WTC11 (cell line): Measurements from ENCODE around the gene ARHGEF10L. TPM values are rescaled to one million over a fixed set of nuclear protein-coding genes. Genes with fewer than 3 reads are reported as not detected.

ENCODE experiments used
- ATAC-seq: fragments of 200-7000 bp; cut with Tn5 transposase; 2 replicates; pipeline ENCODE4 v1.10.0; 2021; ENCODE audit warnings: mild to moderate bottlenecking, moderate library complexity
- CTCF ChIA-PET: fragments of 300-600 bp; sonication (Branson Sonifier 250); formaldehyde crosslinking; loops from one replicate; lab custom pipeline; 2021; ENCODE audit warnings: antibody characterized with exemption; lab: Charles Lee
- POLR2A ChIA-PET: fragments of 350-600 bp; sonication (Branson Sonifier 250); formaldehyde crosslinking; loops from one replicate; lab custom pipeline; 2021; ENCODE audit warnings: antibody characterized with exemption; lab: Charles Lee
- DNase-seq: peaks from one replicate; pipeline ENCODE4 v3.0.0; 2021; ENCODE audit warnings: low spot score
- H3K27ac Mint-ChIP-seq: 2 replicates; pipeline ENCODE4 v1.8.0; 2021; ENCODE audit warnings: mixed read lengths
- H3K27me3 Mint-ChIP-seq: 2 replicates; pipeline ENCODE4 v1.8.0; 2021; ENCODE audit warnings: low read depth, mild to moderate bottlenecking, moderate library complexity, mixed read lengths
- H3K36me3 Mint-ChIP-seq: 2 replicates; pipeline ENCODE4 v1.8.0; 2021; ENCODE audit warnings: mixed read lengths
- H3K4me1 Mint-ChIP-seq: 2 replicates; pipeline ENCODE4 v1.8.0; 2022; ENCODE audit warnings: mixed read lengths
- H3K4me3 Mint-ChIP-seq: 2 replicates; pipeline ENCODE4 v1.8.0; 2021; ENCODE audit warnings: mild to moderate bottlenecking, moderate library complexity, mixed read lengths
- H3K9me3 Mint-ChIP-seq: 2 replicates; pipeline ENCODE4 v1.8.0; 2021; ENCODE audit warnings: mixed read lengths
- AR ChIP-seq: fragments of 250-450 bp; sonication (Bioruptor Pico); IDR thresholded peaks from 2 replicates; pipeline ENCODE4 v1.9.0; 2021; ENCODE audit warnings: mild to moderate bottlenecking
- ATF2 ChIP-seq: sonication (generic); formaldehyde crosslinking; IDR thresholded peaks from 2 replicates; pipeline ENCODE4 v1.8.1; 2022; ENCODE audit warnings: low read depth, missing genetic modification reagents, borderline replicate concordance
- CDX4 ChIP-seq: fragments of 250-450 bp; sonication (Bioruptor Pico); IDR thresholded peaks from 2 replicates; pipeline ENCODE4 v1.9.0; 2021; ENCODE audit warnings: moderate library complexity, mild to moderate bottlenecking, inconsistent platforms, borderline replicate concordance
- ELF4 ChIP-seq: sonication (generic); formaldehyde crosslinking; IDR thresholded peaks from 2 replicates; pipeline ENCODE4 v1.8.1; 2022; ENCODE audit warnings: low read depth, mild to moderate bottlenecking, moderate library complexity, missing genetic modification reagents
- EMX1 ChIP-seq: fragments of 250-450 bp; sonication (Bioruptor Pico); IDR thresholded peaks from 2 replicates; pipeline ENCODE4 v1.8.0; 2021; ENCODE audit warnings: mild to moderate bottlenecking
- ESRRA ChIP-seq: sonication (generic); formaldehyde crosslinking; IDR thresholded peaks from 2 replicates; pipeline ENCODE4 v1.8.1; 2022; ENCODE audit warnings: mild to moderate bottlenecking, missing genetic modification reagents, borderline replicate concordance
- FOXP1 ChIP-seq: sonication (generic); formaldehyde crosslinking; IDR thresholded peaks from 2 replicates; pipeline ENCODE4 v1.8.0; 2022; ENCODE audit warnings: missing genetic modification reagents, mild to moderate bottlenecking, moderate library complexity, borderline replicate concordance
- IRF2 ChIP-seq: sonication (generic); formaldehyde crosslinking; IDR thresholded peaks from 2 replicates; pipeline ENCODE4 v1.8.0; 2022; ENCODE audit warnings: low read depth, missing genetic modification reagents, borderline replicate concordance
- MYBL2 ChIP-seq: sonication (generic); formaldehyde crosslinking; IDR thresholded peaks from 2 replicates; pipeline ENCODE4 v1.8.1; 2023; ENCODE audit warnings: mild to moderate bottlenecking, moderate library complexity, missing genetic modification reagents
- NR2C2 ChIP-seq: sonication (generic); formaldehyde crosslinking; IDR thresholded peaks from 2 replicates; pipeline ENCODE4 v1.8.0; 2022; ENCODE audit warnings: mild to moderate bottlenecking, missing genetic modification reagents
- PREB ChIP-seq: sonication (generic); formaldehyde crosslinking; IDR thresholded peaks from 2 replicates; pipeline ENCODE4 v1.8.1; 2022; ENCODE audit warnings: mild to moderate bottlenecking, missing genetic modification reagents, moderate library complexity, borderline replicate concordance
- RORB ChIP-seq: fragments of 250-450 bp; sonication (Bioruptor Pico); IDR thresholded peaks from 2 replicates; pipeline ENCODE4 v1.9.0; 2021; ENCODE audit warnings: mild to moderate bottlenecking
- TP53 ChIP-seq: sonication (generic); formaldehyde crosslinking; IDR thresholded peaks from 2 replicates; pipeline ENCODE4 v1.8.1; 2023; ENCODE audit warnings: mild to moderate bottlenecking, missing genetic modification reagents
- ZNF219 ChIP-seq: sonication (generic); formaldehyde crosslinking; IDR thresholded peaks from 2 replicates; pipeline ENCODE4 v1.8.0; 2023; ENCODE audit warnings: missing genetic modification reagents, mild to moderate bottlenecking, borderline replicate concordance
- ZNF263 ChIP-seq: sonication (generic); formaldehyde crosslinking; IDR thresholded peaks from 2 replicates; pipeline ENCODE4 v1.8.1; 2022; ENCODE audit warnings: low read depth, mild to moderate bottlenecking, moderate library complexity, missing genetic modification reagents
- ZNF423 ChIP-seq: fragments of 250-450 bp; sonication (Bioruptor Pico); IDR thresholded peaks from 2 replicates; pipeline ENCODE4 v2.1.2; 2022; ENCODE audit warnings: mild to moderate bottlenecking, moderate library complexity
- total RNA-seq: library from RNA; stranded (reverse); gene quantifications from 3 replicates; pipeline ENCODE4 v1.2.3, GENCODE V29; 2021
- TF ChIP-seq, protein P1 (sequence below): sonication (generic); formaldehyde crosslinking; IDR thresholded peaks from 2 replicates; pipeline ENCODE4 v1.8.1; 2023; ENCODE audit warnings: mild to moderate bottlenecking, missing genetic modification reagents, moderate library complexity
- TF ChIP-seq, protein P2 (sequence below): sonication (generic); formaldehyde crosslinking; IDR thresholded peaks from 2 replicates; pipeline ENCODE4 v1.8.1; 2022; ENCODE audit warnings: missing genetic modification reagents, borderline replicate concordance
- TF ChIP-seq, protein P3 (sequence below): sonication (generic); formaldehyde crosslinking; IDR thresholded peaks from 2 replicates; pipeline ENCODE4 v1.8.0; 2022; ENCODE audit warnings: mild to moderate bottlenecking, missing genetic modification reagents

The ARHGEF10L gene
- total RNA-seq, 1 experiment from 2014 or later = 34.4 TPM

DNA sequence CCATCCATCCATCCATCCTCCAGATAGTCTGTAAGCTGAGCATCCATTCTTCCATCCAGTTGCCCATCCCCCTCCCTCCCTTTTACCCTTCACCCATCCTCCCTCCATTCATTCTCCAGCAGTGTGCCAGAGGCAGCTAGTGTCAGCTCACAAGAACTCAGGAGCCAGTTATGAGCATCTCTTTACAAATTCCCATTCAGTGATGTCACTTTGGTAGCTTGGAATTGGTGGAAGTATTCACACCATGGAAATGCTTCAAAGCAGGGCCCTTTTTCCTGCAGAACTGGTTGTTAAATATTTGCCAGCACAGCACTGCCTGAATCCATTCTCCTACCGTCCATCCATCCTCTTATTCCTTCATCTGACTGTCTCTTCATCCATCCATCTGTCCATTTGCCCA lies 72.5 kb downstream of the ARHGEF10L start:
- Mint-ChIP-seq H3K9me3 (no peaks in the 10 kb centered on the region), H3K27me3 (no peaks in the 10 kb centered on the region), H3K27ac (no peak overlapping the region), H3K4me3 (no peak overlapping the region), H3K4me1 (peaks cover 12% of the 10 kb centered on the region), H3K36me3 (peaks cover 3% of the 10 kb centered on the region; the same call in 1 of the 2 replicates)
- POLR2A ChIA-PET = no interaction called here
- ATAC-seq = no peak
- CTCF ChIA-PET = interaction anchor here (0.6 to 18.6 kb wide), 8 partner anchors 10 to 142 kb away, joined by 3 to 273 read pairs (median 4); no protein-coding TSS in a partner anchor
- TF ChIP-seq MYBL2 (no peak), IRF2 (CRISPR knock-in tag) (no peak), ZNF263 (CRISPR knock-in tag) (no peak), PREB (CRISPR knock-in tag) (no peak), NR2C2 (no peak), AR (CRISPR knock-in tag) (no peak), ZNF219 (no peak), RORB (CRISPR knock-in tag) (no peak), FOXP1 (CRISPR knock-in tag) (no peak), TP53 (no peak), ATF2 (CRISPR knock-in tag) (no peak), ESRRA (CRISPR knock-in tag) (no peak), EMX1 (CRISPR knock-in tag) (no peak), ELF4 (no peak), ZNF423 (CRISPR knock-in tag) (no peak), CDX4 (CRISPR knock-in tag) (no peak)
- TF ChIP-seq, protein P1, sequence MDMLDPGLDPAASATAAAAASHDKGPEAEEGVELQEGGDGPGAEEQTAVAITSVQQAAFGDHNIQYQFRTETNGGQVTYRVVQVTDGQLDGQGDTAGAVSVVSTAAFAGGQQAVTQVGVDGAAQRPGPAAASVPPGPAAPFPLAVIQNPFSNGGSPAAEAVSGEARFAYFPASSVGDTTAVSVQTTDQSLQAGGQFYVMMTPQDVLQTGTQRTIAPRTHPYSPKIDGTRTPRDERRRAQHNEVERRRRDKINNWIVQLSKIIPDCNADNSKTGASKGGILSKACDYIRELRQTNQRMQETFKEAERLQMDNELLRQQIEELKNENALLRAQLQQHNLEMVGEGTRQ = no peak
- TF ChIP-seq, protein P2, sequence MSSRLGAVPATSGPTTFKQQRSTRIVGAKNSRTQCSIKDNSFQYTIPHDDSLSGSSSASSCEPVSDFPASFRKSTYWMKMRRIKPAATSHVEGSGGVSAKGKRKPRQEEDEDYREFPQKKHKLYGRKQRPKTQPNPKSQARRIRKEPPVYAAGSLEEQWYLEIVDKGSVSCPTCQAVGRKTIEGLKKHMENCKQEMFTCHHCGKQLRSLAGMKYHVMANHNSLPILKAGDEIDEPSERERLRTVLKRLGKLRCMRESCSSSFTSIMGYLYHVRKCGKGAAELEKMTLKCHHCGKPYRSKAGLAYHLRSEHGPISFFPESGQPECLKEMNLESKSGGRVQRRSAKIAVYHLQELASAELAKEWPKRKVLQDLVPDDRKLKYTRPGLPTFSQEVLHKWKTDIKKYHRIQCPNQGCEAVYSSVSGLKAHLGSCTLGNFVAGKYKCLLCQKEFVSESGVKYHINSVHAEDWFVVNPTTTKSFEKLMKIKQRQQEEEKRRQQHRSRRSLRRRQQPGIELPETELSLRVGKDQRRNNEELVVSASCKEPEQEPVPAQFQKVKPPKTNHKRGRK (CRISPR knock-in tag) = no peak
- TF ChIP-seq, protein P3, sequence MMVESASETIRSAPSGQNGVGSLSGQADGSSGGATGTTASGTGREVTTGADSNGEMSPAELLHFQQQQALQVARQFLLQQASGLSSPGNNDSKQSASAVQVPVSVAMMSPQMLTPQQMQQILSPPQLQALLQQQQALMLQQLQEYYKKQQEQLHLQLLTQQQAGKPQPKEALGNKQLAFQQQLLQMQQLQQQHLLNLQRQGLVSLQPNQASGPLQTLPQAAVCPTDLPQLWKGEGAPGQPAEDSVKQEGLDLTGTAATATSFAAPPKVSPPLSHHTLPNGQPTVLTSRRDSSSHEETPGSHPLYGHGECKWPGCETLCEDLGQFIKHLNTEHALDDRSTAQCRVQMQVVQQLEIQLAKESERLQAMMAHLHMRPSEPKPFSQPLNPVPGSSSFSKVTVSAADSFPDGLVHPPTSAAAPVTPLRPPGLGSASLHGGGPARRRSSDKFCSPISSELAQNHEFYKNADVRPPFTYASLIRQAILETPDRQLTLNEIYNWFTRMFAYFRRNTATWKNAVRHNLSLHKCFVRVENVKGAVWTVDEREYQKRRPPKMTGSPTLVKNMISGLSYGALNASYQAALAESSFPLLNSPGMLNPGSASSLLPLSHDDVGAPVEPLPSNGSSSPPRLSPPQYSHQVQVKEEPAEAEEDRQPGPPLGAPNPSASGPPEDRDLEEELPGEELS (CRISPR knock-in tag) = no peak
- DNase-seq = no peak
